ENCODE measurements around the gene GRID2IP.

- TF ChIP-seq CTCF (IDR thresholded peaks at IDR 0.05) (no peak), POLR2A (IDR thresholded peaks at IDR 0.05) (no peak), EP300 (IDR thresholded peaks at IDR 0.05) (no peak)
Observed at GRCh38 chr7:6571160-6571779, 20.0 kb upstream of the GRID2IP start.

Data from tibial nerve (tissue), 4 donors.